GM23248 (cell line): ENCODE data around the gene CPLANE2. TPM values are rescaled to one million over a fixed set of nuclear protein-coding genes. Genes with fewer than 3 reads are reported as not detected.

Experiments used
- DNase-seq: peaks from one replicate; pipeline ENCODE4 v3.0.0-alpha.2; 2015
- H2AFZ ChIP-seq: fragments of 200-600 bp; sonication (generic); 2 replicates; pipeline ENCODE4 v1.6.1; 2016; ENCODE audit warnings: antibody characterized with exemption
- H3F3A ChIP-seq: fragments of 200-600 bp; sonication (generic); 2 replicates; pipeline ENCODE4 v1.6.1; 2016; ENCODE audit warnings: mild to moderate bottlenecking, antibody characterized with exemption, mixed run types; ENCODE audit not compliant: insufficient read depth
- H3K27ac ChIP-seq: fragments of 200-600 bp; sonication (generic); 2 replicates; pipeline ENCODE4 v1.5.1; 2016; ENCODE audit warnings: mild to moderate bottlenecking
- H3K27me3 ChIP-seq: fragments of 200-600 bp; sonication (generic); replicated peaks from 2 replicates; pipeline ENCODE4 v1.6.1; 2016; ENCODE audit warnings: mild to moderate bottlenecking; ENCODE audit not compliant: insufficient read depth
- H3K36me3 ChIP-seq: fragments of 200-600 bp; sonication (generic); 2 replicates; pipeline ENCODE4 v1.6.1; 2016; ENCODE audit warnings: low read depth, mild to moderate bottlenecking
- H3K4me1 ChIP-seq: fragments of 200-600 bp; sonication (generic); 2 replicates; pipeline ENCODE4 v1.6.1; 2016; ENCODE audit warnings: mild to moderate bottlenecking; ENCODE audit not compliant: insufficient read depth
- H3K4me2 ChIP-seq: fragments of 200-600 bp; sonication (generic); one replicate; pipeline ENCODE4 v1.6.1; 2016; ENCODE audit warnings: mild to moderate bottlenecking; ENCODE audit not compliant: unreplicated experiment
- H3K4me3 ChIP-seq: fragments of 200-600 bp; sonication (generic); 2 replicates; pipeline ENCODE4 v1.5.1; 2016; ENCODE audit warnings: mild to moderate bottlenecking
- H3K79me2 ChIP-seq: fragments of 200-600 bp; sonication (generic); 2 replicates; pipeline ENCODE4 v1.6.1; 2016; ENCODE audit warnings: mild to moderate bottlenecking; ENCODE audit not compliant: insufficient read depth
- H3K9ac ChIP-seq: fragments of 200-600 bp; sonication (generic); 2 replicates; pipeline ENCODE4 v1.6.1; 2016; ENCODE audit warnings: mild to moderate bottlenecking
- H3K9me2 ChIP-seq: fragments of 200-600 bp; sonication (generic); 2 replicates; pipeline ENCODE4 v1.6.1; 2016; ENCODE audit warnings: mixed run types, mild to moderate bottlenecking, moderate library complexity; ENCODE audit not compliant: insufficient read depth
- H3K9me3 ChIP-seq: fragments of 200-600 bp; sonication (generic); one replicate; pipeline ENCODE4 v1.6.1; 2017; ENCODE audit warnings: low read depth
- H4K20me1 ChIP-seq: fragments of 200-600 bp; sonication (generic); 2 replicates; pipeline ENCODE4 v1.6.0; 2016; ENCODE audit not compliant: insufficient read depth
- EZH2 ChIP-seq: fragments of 200-600 bp; sonication (generic); IDR thresholded peaks from 2 replicates; pipeline ENCODE4 v1.6.1; 2018; ENCODE audit warnings: antibody characterized with exemption, mild to moderate bottlenecking; ENCODE audit not compliant: insufficient read depth, poor library complexity, severe bottlenecking
- EZH2phosphoT487 ChIP-seq: fragments of 200-600 bp; sonication (generic); IDR thresholded peaks from 2 replicates; pipeline ENCODE4 v1.6.1; 2018; ENCODE audit warnings: antibody characterized with exemption, moderate library complexity, mild to moderate bottlenecking, low read depth; ENCODE audit not compliant: insufficient read depth
- WGBS, 2 experiments: methylation state at CpG; one replicate each; pipeline ENCODE4 v1.1.6; 2015 to 2017; ENCODE audit warnings: low lambda C conversion rate in 2 of 2, low coverage in 1 of 2; ENCODE audit errors: missing lambda C conversion rate in 2 of 2; 5-methylcytosine and 5-hydroxymethylcytosine counted together
- in situ Hi-C: fragments of 300-500 bp; cut with MboI; formaldehyde crosslinking; loops from 2 replicates; pipeline ENCODE4 v1.15.0; 2020
- polyA plus RNA-seq: library from polyadenylated mRNA; unstranded; fragments of >200 nt; fragmentation: Nextera tagmentation; extraction: Ambion mirVana; gene quantifications from 2 replicates; pipeline ENCODE4 v1.2.1, GENCODE V29; 2016
- total RNA-seq: library from RNA; depleted of rRNA; stranded (reverse); fragments of >200 nt; shearing (Covaris generic); gene quantifications from 2 replicates; pipeline ENCODE4 v1.2.3, GENCODE V29; 2014

The CPLANE2 gene
- total and polyA plus RNA-seq, 2 experiments from 2014 or later: 2.6 to 16.5 TPM

DNA sequence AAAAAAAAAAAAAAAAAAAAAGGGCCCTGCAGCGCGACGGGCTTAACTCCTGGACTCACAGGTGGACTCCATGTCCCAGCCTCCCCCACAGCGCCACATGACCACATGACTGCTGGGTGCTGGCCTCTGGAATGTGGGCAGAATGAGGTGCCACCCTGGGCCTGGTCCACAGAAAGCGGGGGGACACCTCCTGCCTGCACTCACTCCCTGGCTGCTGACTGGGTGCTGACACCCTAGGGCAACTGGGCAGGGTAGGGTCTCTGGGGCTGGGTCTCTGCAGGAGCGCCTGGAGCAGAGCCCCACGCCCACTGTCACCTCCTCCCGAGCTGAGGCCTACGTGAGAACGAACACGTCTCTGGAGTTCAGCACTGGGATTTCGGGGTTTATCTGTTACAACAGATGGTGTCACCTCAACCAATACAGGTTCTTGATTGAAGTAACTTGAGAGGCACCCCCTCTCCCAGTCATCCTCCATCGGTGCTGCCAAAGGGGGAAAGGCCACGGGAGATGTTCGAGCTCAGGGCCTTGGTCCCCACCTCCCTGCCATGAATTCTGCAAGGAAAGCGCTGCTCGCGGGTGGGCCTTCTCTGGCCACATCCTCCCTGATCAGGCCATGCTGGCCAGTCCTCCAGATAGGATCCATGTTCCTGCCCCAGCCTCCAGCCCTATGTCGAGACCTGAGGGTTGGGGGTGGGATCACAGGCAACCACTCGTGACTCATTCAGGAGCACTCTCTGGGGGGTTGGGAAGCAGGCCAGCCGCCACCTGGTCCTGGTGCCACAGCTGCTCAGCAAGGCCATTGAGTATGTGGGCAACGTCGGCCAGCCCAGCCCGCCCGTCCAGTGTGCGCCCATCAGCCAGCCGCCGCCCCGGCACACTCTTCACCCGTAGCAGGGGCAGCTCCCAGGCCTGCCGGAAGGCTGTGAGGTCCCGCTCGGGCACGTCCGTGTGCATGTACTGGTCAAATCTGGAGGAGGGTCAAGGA, 5.4 kb downstream of the CPLANE2 start:
- no peaks in the 10 kb centered on the region for H4K20me1 ChIP-seq
- no peaks in the 10 kb centered on the region for H3K9me2 ChIP-seq
- H3K27ac ChIP-seq: no peak overlapping the region
- H3K9ac ChIP-seq: no peak overlapping the region
- TF ChIP-seq EZH2 (no peak), EZH2phosphoT487 (no peak)
- H3F3A ChIP-seq: no peaks in the 10 kb centered on the region
- H3K4me3 ChIP-seq: no peak overlapping the region
- no peaks in the 10 kb centered on the region for H3K9me3 ChIP-seq
- DNase-seq: no peak
- no peak overlapping the region for H3K4me2 ChIP-seq
- H3K4me1 ChIP-seq: peaks cover 6% of the 10 kb centered on the region; the same call in 1 of the 2 replicates
- no peak overlapping the region for H2AFZ ChIP-seq
- 93 to 96% methylated on average over 31 to 34 of the region's 35 CpGs for WGBS, 2 experiments
- peaks cover 14% of the 10 kb centered on the region for H3K27me3 ChIP-seq
- H3K36me3 ChIP-seq: no peaks in the 10 kb centered on the region
- in situ Hi-C loops: no loop called here
- H3K79me2 ChIP-seq: no peaks in the 10 kb centered on the region

DNA sequence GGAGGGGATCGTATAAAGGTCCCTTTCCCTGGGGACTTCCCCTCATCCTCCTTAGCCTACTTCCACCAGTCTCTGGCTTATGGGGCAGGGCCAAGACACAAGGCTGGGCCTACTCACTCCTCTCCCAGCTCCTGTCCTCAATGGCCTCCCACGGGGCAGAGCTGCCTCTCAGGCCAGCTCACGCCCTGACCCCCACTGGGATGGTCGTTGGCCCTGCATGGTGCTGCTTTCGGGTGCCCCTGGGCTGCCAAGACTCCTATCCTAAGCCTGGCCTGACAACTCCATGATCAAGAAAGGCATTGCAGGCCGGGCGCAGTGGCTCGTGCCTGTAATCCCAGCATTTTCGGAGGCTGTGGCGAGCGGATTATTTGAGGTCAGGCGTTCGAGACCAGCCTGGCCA, 6.2 kb downstream of the CPLANE2 start:
- H3F3A ChIP-seq: no peaks in the 10 kb centered on the region
- H2AFZ ChIP-seq: no peak overlapping the region
- in situ Hi-C loops: no loop called here
- H4K20me1 ChIP-seq: no peaks in the 10 kb centered on the region
- H3K27me3 ChIP-seq: peaks cover 14% of the 10 kb centered on the region
- TF ChIP-seq EZH2 (no peak), EZH2phosphoT487 (no peak)
- no peak overlapping the region for H3K4me3 ChIP-seq
- 86% methylated on average over 13 of the region's 13 CpGs for WGBS, 2 experiments
- no peak overlapping the region for H3K4me2 ChIP-seq
- no peaks in the 10 kb centered on the region for H3K9me3 ChIP-seq
- no peaks in the 10 kb centered on the region for H3K9me2 ChIP-seq
- no peaks in the 10 kb centered on the region for H3K36me3 ChIP-seq
- no peaks in the 10 kb centered on the region for H3K79me2 ChIP-seq
- H3K27ac ChIP-seq: no peak overlapping the region
- no peaks in the 10 kb centered on the region for H3K4me1 ChIP-seq
- no peak for DNase-seq
- no peak overlapping the region for H3K9ac ChIP-seq

DNA sequence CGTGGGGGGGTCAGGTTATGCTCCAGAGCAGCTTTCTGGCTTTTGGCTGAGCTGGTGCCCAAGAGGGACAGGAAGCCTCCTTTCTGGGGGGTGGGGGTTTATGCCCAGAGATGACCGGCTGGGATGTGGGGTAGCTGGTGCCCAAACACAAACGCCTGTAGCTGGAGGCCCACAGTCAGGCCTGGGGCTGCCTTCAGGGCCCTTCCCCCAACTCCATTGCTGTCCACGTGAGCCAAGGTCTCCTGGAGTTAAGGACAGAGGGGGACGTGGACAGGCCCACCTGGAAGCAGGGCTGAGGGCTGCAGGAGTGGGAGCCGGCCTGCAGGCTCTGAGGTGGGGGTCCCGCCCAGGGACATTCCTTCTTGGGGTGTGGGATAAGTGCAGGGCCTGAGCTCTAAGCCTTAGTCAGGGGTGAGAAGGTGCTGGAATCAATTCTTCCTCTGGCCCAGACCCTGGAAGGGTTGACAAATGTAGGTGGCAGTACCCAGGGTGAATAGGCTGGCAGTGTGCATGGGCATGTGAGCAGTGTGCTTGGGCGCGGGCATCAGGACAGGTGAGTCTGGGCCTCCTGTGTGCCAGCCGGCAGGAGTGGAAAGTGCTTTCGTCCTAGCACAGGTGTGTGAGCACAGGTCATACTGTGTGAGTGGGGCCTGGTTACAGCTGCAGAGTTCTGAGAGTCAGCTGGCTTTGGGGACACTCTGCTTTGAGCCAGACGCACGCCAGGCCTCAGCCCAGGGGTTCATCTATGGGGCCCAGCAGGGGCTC, 6.8 kb downstream of the CPLANE2 start:
- DNase-seq: no peak
- no peaks in the 10 kb centered on the region for H3K9me3 ChIP-seq
- no peak overlapping the region for H3K4me2 ChIP-seq
- H3K27ac ChIP-seq: no peak overlapping the region
- 76 to 83% methylated on average over 13 of the region's 13 CpGs for WGBS, 2 experiments
- no peaks in the 10 kb centered on the region for H3K36me3 ChIP-seq
- no peak overlapping the region for H3K9ac ChIP-seq
- H3K9me2 ChIP-seq: no peaks in the 10 kb centered on the region
- peaks cover 14% of the 10 kb centered on the region for H3K27me3 ChIP-seq
- H4K20me1 ChIP-seq: no peaks in the 10 kb centered on the region
- H3K4me1 ChIP-seq: no peaks in the 10 kb centered on the region
- H3F3A ChIP-seq: no peaks in the 10 kb centered on the region
- in situ Hi-C loops: no loop called here
- H2AFZ ChIP-seq: no peak overlapping the region
- TF ChIP-seq EZH2: no peak
- no peak for TF ChIP-seq EZH2phosphoT487
- H3K79me2 ChIP-seq: no peaks in the 10 kb centered on the region
- H3K4me3 ChIP-seq: no peak overlapping the region

DNA sequence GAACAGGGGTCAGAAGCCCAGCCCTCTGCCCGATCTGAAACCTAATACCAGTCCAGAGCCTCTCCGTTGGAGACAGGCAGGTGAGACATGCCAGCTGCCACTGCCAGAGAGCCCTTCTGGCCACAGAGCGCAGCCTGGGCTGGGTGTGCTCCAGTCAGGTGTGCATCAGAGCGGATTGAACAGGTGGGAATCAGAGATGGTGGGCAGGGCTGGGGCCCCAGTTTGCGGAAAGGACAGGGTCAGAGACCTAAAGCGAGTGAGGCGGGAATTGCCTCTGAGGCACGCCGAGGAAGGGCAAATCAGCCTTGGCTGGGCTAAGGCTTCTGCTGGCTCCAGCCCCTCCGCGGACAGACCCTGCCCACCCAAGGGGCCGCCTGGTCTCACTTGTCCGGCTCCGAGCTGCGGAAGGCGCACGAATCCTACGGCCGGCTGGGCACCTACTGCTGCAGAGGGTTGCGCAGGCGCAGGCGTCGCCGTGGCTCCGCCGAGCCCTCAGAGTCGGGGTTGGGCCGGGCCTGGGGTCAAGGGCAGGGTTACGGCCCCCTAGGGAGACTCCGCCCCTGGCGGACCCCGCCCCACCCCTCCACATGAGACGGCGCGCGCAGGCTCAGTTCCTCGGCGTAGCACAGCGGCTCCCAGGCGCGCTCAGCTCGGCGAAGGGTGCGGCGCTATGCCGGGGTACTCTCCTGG, 10.3 kb downstream of the CPLANE2 start:
- DNase-seq: peak; percentile 23
- WGBS, 2 experiments: 22 to 31% methylated on average over 20 to 30 of the region's 46 CpGs
- in situ Hi-C loops: no loop called here
- Histone ChIP-seq H3K79me2 (no peaks in the 10 kb centered on the region), H3K9me3 (no peaks in the 10 kb centered on the region), H4K20me1 (no peaks in the 10 kb centered on the region), H3K4me2 (no peak overlapping the region), H2AFZ (peak overlapping the region; percentile 14; the same call in 1 of the 2 replicates), H3K9me2 (no peaks in the 10 kb centered on the region), H3K36me3 (no peaks in the 10 kb centered on the region), H3K9ac (no peak overlapping the region), H3K27ac (no peak overlapping the region), H3K27me3 (peaks cover 14% of the 10 kb centered on the region), H3F3A (no peaks in the 10 kb centered on the region), H3K4me3 (peak overlapping the region; percentile 14; the same call in 1 of the 2 replicates), H3K4me1 (no peaks in the 10 kb centered on the region)
- no peak for TF ChIP-seq EZH2
- TF ChIP-seq EZH2phosphoT487: no peak
